Activated CD4-positive, alpha-beta T cell treated with anti-CD3 and anti-CD28 coated beads, Interleukin-2, amount 50 U/mL, for 48 hours (primary cell): ENCODE results near the gene PGAP2.

Experiments used
- DNase-seq, 2 experiments: peaks; one replicate each; pipeline ENCODE4 v3.0.0-alpha.2; 2020

The PGAP2 gene

GRCh38 chr11:3834349-3834663 lies 25.9 kb downstream of the PGAP2 start:
- no peak for DNase-seq

GRCh38 chr11:3834664-3835461 lies 26.5 kb downstream of the PGAP2 start:
- no peak for DNase-seq

- no peak for DNase-seq
These were observed 27.4 kb downstream of the PGAP2 start for GRCh38 chr11:3835751-3836150.

GRCh38 chr11:3836903-3837302 lies 28.5 kb downstream of the PGAP2 start:
- peak; percentile 56 to 61 for DNase-seq

DNA sequence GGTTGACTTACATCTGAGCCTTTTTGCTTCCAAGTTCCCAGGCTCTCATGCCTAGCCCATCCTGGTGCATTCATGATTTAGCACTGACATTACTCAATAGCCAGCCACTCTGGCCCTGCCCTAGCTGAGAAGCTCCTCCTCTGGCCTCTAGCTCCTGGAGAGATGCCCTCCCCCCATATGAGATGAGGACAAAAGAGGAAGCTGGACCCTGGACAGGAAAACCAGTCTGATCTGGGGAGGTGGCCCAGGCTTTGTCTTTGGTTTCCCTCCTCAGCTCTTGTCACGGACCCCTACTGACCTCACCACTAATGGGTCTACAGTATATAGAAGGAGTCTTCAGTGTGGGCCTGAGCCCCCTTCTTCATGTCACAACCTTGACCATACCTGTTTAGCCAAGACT lies 29.4 kb downstream of the PGAP2 start:
- no peak for DNase-seq

GRCh38 chr11:3838504-3838903 lies 30.1 kb downstream of the PGAP2 start:
- no peak for DNase-seq

DNA sequence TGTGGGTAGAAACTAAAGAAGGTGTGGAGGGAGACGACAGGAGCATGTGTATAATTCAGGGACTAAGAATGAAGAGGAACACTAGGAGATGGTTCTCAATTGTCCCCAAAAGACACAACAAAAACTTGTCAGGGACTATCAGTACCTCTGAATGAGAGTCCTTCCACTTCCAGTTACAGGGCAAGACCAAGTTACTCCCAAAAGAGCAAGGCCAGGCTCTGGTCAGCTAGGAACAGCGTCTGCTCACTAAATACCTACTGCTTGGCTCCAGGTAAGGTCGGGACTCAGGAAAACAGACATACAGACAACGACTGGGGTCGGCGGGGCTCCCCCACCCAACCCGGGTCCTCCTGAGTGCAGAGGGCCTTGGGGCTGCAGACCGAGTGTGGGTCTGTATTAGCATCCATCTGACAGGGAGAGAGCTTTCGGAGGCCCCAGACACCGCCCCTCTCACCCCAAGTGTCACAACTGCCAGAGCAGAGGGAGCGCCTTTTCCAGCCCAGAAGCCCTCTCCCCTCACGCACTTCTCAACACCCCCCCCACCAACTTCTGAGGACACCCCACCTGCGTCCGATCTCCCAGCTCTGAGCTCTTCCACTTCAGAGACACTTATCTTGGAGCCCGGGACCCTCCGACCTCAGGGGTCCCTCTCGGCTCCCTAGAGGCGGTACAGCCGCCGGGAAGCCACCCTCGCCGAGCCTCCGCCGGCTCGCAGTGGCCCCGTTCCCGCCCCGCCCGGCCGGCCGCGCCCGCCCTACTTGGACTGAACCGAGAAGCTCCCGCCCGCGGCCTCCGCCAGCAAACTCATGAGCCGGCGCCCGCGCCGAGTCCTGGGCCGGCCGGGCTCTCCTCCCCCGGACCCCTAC lies 31.9 kb downstream of the PGAP2 start:
- peak; percentile 41 to 47 for DNase-seq

DNA sequence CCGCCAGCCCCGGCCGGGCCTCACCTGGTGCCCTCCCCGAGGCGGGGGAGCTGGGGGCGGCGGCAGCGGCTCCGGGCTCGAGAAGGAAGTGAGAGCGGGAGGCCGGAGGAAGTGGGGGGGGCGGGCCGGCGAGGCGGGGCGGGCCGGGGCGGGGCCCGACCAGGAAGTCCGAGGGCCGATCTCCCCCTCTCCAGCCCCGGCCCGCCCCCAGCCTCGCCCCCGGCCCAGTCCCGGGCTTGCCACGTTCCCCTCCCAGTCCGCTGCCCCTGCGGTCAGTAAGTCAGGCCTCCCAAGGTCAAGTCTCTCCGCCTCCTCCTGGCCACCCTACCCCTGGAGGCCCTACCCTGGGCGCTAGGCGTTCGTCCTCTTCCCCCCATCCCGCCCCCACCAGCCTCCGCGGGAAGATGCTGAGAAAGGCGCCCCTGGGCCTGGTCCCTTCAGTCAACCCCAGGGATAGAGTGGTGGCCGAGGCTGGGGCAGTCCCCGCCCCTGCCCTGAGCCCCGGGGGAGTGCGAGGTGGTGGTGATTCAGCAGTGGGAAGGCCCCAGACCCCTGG lies 32.6 kb downstream of the PGAP2 start, which contains the start of gene RHOG:
RHOG (minus strand) TSS at position 90 of the 556 bp plus-strand sequence. CDS start 12,821 bp downstream, outside the sequence.
- peak in 1 of 2 experiments; percentile 93 for DNase-seq

GRCh38 chr11:3841426-3842350 lies 33.3 kb downstream of the PGAP2 start:
- peak in 1 of 2 experiments; percentile 95 for DNase-seq

- DNase-seq: no peak
These were observed 35.0 kb downstream of the PGAP2 start for GRCh38 chr11:3843326-3843725.

GRCh38 chr11:3845246-3845645 lies 36.9 kb downstream of the PGAP2 start:
- no peak for DNase-seq

- no peak for DNase-seq
These were observed 37.3 kb downstream of the PGAP2 start for GRCh38 chr11:3845670-3846069.

DNA sequence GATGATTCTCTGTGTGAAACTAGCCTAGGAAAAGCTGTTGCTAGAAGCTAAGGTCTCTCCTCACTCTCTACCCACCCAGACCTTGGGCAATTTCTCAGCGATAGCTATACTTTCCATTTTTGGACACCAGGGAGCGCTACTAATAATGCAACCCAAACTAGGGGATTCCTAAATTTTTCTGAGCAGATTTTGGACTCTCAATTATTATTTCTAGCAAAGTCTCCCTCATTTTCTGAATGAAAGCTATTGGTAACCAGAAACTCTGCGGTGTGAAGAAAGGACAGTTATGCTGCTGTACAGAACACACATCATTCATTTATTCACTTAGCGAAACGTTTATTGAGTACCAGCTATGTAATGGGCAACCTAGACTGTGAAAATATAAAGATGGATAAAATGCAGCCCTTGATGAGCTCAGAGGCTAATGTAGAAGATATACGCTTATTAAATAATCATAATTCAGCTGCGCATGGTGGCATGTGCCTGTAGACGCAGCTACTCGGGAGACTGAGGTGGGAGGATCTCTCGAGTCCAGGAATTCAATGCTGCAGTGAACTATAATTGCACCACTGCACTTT lies 41.0 kb downstream of the PGAP2 start:
- DNase-seq: peak in 1 of 2 experiments; percentile 54

DNA sequence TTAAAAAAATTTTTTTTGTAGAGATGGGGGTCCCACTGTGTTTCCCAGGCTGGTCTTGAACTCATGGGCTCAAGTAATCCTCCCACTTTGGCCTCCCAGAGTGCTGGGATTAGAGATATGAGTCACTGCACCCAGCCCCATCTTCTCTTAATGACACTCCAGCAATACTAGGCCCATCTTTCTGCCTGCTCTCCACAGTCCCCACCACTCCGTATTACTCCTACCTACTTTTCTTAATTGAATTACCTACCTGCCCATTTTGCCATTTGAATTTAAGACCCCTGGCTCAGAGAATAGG lies 45.1 kb downstream of the PGAP2 start:
- DNase-seq: no peak

GRCh38 chr11:3853899-3854659 lies 45.7 kb downstream of the PGAP2 start:
- peak; percentile 63 to 75 for DNase-seq

DNA sequence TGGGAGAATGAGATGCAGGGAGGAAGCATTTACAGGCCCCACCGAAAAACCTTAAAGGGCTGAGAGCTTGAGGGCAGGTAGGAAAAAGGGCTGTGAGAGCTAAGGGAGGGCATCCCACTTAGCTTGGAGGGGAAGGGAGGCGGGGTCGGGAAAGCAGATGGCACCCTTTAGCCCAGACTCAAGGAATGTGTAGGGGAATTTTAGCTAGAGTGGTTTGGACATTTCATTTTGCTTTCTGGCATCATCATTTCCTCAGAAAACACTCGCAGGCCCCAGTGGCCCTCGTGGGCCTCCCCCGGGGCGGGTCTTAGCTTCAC lies 46.3 kb downstream of the PGAP2 start:
- DNase-seq: no peak

GRCh38 chr11:3854977-3855807 lies 46.8 kb downstream of the PGAP2 start, which contains the start of gene STIM1:
TSS of gene STIM1 (plus strand) at chr11:3855664. CDS start at chr11:3856271, 607 bp downstream.
- DNase-seq: peak; percentile 99

DNA sequence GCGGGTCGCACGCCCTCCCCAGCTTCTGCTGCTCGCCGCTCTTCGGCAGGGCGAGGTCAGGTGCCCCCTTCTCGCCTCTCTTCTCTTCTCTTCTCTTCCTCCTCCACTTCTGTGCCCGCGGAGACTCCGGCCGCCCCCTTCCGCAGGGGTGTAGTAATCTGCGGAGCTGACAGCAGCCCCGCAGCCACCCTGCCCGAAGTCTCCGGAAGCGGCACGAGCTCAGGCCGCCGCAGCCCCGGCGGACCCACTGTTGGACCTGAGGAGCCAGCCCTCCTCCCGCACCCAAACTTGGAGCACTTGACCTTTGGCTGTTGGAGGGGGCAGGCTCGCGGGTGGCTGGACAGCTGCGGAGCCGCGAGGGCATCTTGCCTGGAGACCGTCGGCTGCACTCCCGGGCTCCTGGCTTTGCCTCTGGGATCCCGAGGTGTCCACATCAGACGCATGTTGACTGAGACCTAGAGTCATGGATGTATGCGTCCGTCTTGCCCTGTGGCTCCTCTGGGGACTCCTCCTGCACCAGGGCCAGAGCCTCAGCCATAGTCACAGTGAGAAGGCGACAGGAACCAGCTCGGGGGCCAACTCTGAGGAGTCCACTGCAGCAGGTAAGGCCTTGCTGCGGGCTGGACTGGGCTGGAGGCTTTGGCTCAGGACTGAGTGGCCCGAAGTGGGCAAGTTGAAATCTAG lies 47.6 kb downstream of the PGAP2 start:
- peak in 1 of 2 experiments; percentile 63 for DNase-seq

- DNase-seq: no peak
These were observed 48.6 kb downstream of the PGAP2 start for GRCh38 chr11:3856856-3857553.
